ENCODE data around the gene SNTA1. TPM values are rescaled to one million over a fixed set of nuclear protein-coding genes. Genes with fewer than 3 reads are reported as not detected.

SNTA1 gene
- total and polyA plus RNA-seq, 2 of the 13 experiments (the other 11 are each of a cell fraction or from before 2014, with no cell fraction given): 16.4 to 18.3 TPM

DNA sequence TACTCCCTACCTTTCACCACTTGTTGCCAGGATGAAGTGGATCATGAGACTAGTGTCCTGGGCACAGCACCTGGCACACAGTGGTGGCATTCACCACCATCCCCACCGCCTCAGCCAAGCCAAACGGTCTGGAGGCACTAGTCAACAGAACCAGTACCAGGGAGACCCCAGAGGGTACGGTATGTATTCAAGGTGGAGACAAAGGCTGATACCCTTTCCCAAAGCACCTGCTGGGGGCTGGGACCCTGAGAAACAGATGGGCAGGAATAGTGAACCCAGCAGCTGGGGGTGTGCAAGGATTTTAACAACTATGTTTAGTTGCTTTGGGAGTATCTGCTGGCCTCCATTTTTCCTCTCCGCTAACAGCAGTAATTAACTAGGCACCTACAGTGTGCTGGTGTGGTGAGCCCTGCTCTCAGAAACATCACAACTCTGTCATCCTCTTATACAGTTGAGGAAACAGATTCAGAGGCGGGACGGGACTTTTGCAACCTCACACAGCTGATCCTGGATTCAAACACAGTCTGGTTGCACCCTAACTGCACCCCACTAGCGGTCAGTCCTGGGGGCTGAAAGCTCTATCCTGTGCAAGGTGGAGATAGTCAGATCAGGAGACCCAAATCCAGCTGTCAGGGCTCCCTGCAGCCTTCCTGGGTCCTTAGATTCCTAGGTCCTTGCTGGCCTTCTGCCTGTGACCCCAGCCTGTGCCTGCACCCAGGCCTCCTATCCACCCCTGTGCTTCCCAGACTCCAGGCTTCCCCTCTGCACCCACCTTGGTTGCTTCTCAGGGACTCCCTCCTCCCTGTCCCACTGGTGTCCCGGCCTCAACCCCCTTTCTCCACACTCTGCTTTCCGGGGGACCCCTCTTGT lies 1.2 kb downstream of the SNTA1 start (continued):
- TF ChIP-seq MATR3 (CRISPR knock-in tag; IDR thresholded peaks at IDR 0.05) (no peak), ZFP82 (CRISPR knock-in tag; IDR thresholded peaks at IDR 0.05; ENCODE audit: borderline replicate concordance) (no peak), ZBTB20 (CRISPR knock-in tag; IDR thresholded peaks at IDR 0.05; ENCODE audit: borderline replicate concordance, low read depth) (no peak), JUND (CRISPR knock-in tag; IDR thresholded peaks at IDR 0.05) (no peak), NFIB (CRISPR knock-in tag; IDR thresholded peaks at IDR 0.05; ENCODE audit: borderline replicate concordance) (0 out of 2 replicates have a peak, but pooled peaks have one; percentile 11), HNF4G (IDR thresholded peaks at IDR 0.05; ENCODE audit: borderline replicate concordance, low read depth, low read length) (no peak), HNF4G (CRISPR knock-in tag; IDR thresholded peaks at IDR 0.05; ENCODE audit: borderline replicate concordance, low read depth) (no peak)
- TF ChIP-seq, protein P1, sequence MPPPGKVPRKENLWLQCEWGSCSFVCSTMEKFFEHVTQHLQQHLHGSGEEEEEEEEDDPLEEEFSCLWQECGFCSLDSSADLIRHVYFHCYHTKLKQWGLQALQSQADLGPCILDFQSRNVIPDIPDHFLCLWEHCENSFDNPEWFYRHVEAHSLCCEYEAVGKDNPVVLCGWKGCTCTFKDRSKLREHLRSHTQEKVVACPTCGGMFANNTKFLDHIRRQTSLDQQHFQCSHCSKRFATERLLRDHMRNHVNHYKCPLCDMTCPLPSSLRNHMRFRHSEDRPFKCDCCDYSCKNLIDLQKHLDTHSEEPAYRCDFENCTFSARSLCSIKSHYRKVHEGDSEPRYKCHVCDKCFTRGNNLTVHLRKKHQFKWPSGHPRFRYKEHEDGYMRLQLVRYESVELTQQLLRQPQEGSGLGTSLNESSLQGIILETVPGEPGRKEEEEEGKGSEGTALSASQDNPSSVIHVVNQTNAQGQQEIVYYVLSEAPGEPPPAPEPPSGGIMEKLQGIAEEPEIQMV (CRISPR knock-in tag; IDR thresholded peaks at IDR 0.05; ENCODE audit: low read depth): no peak; the same call in 1 of the 2 replicates
- TF ChIP-seq, protein P2, sequence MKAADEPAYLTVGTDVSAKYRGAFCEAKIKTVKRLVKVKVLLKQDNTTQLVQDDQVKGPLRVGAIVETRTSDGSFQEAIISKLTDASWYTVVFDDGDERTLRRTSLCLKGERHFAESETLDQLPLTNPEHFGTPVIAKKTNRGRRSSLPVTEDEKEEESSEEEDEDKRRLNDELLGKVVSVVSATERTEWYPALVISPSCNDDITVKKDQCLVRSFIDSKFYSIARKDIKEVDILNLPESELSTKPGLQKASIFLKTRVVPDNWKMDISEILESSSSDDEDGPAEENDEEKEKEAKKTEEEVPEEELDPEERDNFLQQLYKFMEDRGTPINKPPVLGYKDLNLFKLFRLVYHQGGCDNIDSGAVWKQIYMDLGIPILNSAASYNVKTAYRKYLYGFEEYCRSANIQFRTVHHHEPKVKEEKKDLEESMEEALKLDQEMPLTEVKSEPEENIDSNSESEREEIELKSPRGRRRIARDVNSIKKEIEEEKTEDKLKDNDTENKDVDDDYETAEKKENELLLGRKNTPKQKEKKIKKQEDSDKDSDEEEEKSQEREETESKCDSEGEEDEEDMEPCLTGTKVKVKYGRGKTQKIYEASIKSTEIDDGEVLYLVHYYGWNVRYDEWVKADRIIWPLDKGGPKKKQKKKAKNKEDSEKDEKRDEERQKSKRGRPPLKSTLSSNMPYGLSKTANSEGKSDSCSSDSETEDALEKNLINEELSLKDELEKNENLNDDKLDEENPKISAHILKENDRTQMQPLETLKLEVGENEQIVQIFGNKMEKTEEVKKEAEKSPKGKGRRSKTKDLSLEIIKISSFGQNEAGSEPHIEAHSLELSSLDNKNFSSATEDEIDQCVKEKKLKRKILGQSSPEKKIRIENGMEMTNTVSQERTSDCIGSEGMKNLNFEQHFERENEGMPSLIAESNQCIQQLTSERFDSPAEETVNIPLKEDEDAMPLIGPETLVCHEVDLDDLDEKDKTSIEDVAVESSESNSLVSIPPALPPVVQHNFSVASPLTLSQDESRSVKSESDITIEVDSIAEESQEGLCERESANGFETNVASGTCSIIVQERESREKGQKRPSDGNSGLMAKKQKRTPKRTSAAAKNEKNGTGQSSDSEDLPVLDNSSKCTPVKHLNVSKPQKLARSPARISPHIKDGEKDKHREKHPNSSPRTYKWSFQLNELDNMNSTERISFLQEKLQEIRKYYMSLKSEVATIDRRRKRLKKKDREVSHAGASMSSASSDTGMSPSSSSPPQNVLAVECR (CRISPR knock-in tag; IDR thresholded peaks at IDR 0.05; ENCODE audit: borderline replicate concordance): no peak
- TF ChIP-seq, protein P3, sequence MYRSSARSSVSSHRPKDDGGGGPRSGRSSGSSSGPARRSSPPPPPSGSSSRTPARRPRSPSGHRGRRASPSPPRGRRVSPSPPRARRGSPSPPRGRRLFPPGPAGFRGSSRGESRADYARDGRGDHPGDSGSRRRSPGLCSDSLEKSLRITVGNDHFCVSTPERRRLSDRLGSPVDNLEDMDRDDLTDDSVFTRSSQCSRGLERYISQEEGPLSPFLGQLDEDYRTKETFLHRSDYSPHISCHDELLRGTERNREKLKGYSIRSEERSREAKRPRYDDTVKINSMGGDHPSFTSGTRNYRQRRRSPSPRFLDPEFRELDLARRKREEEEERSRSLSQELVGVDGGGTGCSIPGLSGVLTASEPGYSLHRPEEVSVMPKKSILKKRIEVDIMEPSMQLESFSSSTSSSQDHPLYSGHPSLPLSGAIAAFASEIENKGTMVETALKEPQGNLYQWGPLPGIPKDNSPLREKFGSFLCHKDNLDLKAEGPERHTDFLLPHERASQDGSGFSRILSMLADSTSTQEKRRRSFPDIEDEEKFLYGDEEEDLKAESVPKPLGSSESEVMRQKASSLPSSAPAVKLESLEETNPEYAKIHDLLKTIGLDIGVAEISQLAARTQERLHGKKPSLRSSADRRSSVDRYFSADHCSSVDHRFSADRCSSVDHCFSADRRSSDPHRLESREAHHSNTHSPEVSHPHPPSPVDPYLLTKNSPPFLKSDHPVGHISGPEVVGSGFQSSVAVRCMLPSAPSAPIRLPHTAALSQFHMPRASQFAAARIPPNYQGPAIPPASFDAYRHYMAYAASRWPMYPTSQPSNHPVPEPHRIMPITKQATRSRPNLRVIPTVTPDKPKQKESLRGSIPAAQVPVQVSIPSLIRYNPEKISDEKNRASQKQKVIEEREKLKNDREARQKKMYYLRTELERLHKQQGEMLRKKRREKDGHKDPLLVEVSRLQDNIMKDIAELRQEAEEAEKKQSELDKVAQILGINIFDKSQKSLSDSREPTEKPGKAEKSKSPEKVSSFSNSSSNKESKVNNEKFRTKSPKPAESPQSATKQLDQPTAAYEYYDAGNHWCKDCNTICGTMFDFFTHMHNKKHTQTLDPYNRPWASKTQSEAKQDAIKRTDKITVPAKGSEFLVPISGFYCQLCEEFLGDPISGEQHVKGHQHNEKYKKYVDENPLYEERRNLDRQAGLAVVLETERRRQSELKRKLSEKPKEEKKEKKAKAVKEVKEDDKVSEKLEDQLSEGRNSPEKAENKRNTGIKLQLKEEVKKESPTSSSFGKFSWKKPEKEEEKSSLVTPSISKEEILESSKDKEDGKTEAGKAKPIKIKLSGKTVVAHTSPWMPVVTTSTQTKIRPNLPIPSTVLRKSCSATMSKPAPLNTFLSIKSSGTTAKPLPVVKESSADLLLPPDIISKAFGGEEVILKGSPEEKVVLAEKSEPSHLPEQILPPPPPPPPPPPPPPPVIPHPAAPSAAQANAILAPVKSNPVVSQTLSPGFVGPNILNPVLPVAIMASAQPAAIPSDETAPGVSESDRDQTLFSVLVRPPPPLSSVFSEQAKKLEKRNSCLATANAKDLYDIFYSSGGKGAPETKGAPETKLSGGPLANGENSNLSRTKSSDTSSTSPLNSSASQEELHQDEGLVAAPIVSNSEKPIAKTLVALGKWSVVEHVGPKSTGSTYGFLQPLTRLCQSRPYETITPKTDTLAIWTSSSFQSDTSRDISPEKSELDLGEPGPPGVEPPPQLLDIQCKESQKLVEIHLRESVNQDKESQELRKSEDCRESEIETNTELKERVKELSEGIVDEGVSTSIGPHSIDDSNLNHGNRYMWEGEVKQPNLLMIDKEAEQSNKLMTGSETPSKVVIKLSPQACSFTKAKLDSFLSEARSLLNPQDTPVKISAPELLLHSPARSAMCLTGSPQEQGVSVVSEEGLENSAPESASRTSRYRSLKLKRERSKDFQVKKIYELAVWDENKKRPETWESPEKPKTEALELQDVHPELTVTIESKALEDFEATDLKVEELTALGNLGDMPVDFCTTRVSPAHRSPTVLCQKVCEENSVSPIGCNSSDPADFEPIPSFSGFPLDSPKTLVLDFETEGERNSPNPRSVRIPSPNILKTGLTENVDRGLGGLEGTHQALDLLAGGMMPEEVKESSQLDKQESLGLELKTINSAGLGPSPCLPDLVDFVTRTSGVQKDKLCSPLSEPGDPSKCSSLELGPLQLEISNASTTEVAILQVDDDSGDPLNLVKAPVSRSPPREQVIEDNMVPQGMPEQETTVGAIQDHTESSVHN (CRISPR knock-in tag; IDR thresholded peaks at IDR 0.05): 0 out of 2 replicates have a peak, but pooled peaks have one; percentile 2
